Panc1 (cell line): ENCODE data around the gene FAM78A. TPM values are rescaled to one million over a fixed set of nuclear protein-coding genes. Genes with fewer than 3 reads are reported as not detected.

Source experiments
- ATAC-seq: fragments of 200-7000 bp; cut with Tn5 transposase; 2 replicates; pipeline ENCODE4 v1.9.1; 2020; ENCODE audit warnings: mild to moderate bottlenecking, moderate library complexity
- BruUV-seq: library from RNA; stranded (reverse); fragments of 400-500 nt; replicated peaks from 2 replicates; lab custom pipeline; 2021; lab: Mats Ljungman, UMichigan
- CTCF ChIA-PET: fragments of 300-600 bp; sonication (Branson Sonifier 250); formaldehyde crosslinking; loops from one replicate; lab custom pipeline; 2022; ENCODE audit warnings: antibody characterized with exemption; lab: Charles Lee
- POLR2A ChIA-PET: fragments of 300-600 bp; sonication (Branson Sonifier 250); formaldehyde crosslinking; loops from one replicate; lab custom pipeline; 2022; ENCODE audit warnings: antibody characterized with exemption; lab: Charles Lee
- DNase-seq: peaks from one replicate; pipeline ENCODE4 v3.0.0-alpha.2; 2010; ENCODE audit warnings: low read depth, low spot score
- H3K27ac ChIP-seq: 2 replicates; pipeline ENCODE4 v1.5.1; 2011; ENCODE audit warnings: mild to moderate bottlenecking, low read length, inconsistent platforms
- H3K27me3 ChIP-seq: fragments of 200-500 bp; sonication (Bioruptor generic); 2 replicates; pipeline ENCODE4 v1.6.0; 2014; ENCODE audit warnings: low read length, inconsistent platforms; ENCODE audit not compliant: control insufficient read depth, insufficient read depth
- H3K36me3 ChIP-seq: fragments of 200-500 bp; sonication (Bioruptor generic); 2 replicates; pipeline ENCODE4 v1.5.1; 2014; ENCODE audit warnings: inconsistent platforms, mild to moderate bottlenecking, low read length, moderate library complexity; ENCODE audit not compliant: control insufficient read depth, insufficient read depth
- H3K4me1 ChIP-seq: 2 replicates; pipeline ENCODE4 v1.5.1; 2011; ENCODE audit warnings: inconsistent platforms, mild to moderate bottlenecking, low read length, moderate library complexity; ENCODE audit not compliant: control insufficient read depth, insufficient read depth
- H3K4me3 ChIP-seq, 2 experiments: 2 replicates each; pipeline ENCODE4 v1.5.1; 2011 to 2012; ENCODE audit warnings: low read depth in 2 of 2, low read length in 2 of 2, mild to moderate bottlenecking in 2 of 2, inconsistent platforms in 1 of 2, moderate library complexity in 1 of 2
- H3K9me3 ChIP-seq: fragments of 200-500 bp; sonication (Bioruptor generic); 2 replicates; pipeline ENCODE4 v1.5.1; 2014; ENCODE audit warnings: low read depth, mild to moderate bottlenecking, inconsistent platforms, low read length, moderate library complexity; ENCODE audit not compliant: control insufficient read depth, insufficient read depth
- POLR2AphosphoS5 ChIP-seq: IDR thresholded peaks from 2 replicates; pipeline ENCODE4 v1.6.1; 2012; ENCODE audit warnings: mild to moderate bottlenecking, low read depth, low read length, moderate library complexity
- SIN3A ChIP-seq: IDR thresholded peaks from 2 replicates; pipeline ENCODE4 v1.6.1; 2012; ENCODE audit warnings: low read depth, mild to moderate bottlenecking, low read length, moderate library complexity, borderline replicate concordance; ENCODE audit not compliant: insufficient read depth
- TCF7L2 ChIP-seq: IDR thresholded peaks from 2 replicates; pipeline ENCODE4 v1.6.1; 2011; ENCODE audit warnings: mild to moderate bottlenecking, low read depth, low read length, inconsistent platforms
- in situ Hi-C: cut with HindIII; loops from 2 replicates; pipeline ENCODE4 v1.10.0; 2016; ENCODE audit warnings: low sequenced_read_pairs, low pct_unique_long_range_greater_than_20kb
- intact Hi-C: fragments of 100-400 bp; cut with micrococcal nuclease; formaldehyde crosslinking; loops from one replicate; pipeline ENCODE4 v1.10.0; 2022; ENCODE audit not compliant: unreplicated experiment
- total RNA-seq: library from RNA; stranded (reverse); gene quantifications from one replicate; pipeline ENCODE4 v1.2.1, GENCODE V29; 2021; ENCODE audit not compliant: unreplicated experiment
- TF ChIP-seq, protein P1 (sequence below), 2 experiments: IDR thresholded peaks; 2 replicates each; pipeline ENCODE4 v1.6.1; 2011 to 2012; ENCODE audit warnings: low read depth in 2 of 2, control low read depth in 1 of 2, low read length in 1 of 2, mild to moderate bottlenecking in 1 of 2, moderate library complexity in 1 of 2; ENCODE audit not compliant: insufficient read depth in 1 of 2
- TF ChIP-seq, protein P2 (sequence below): fragments of 450-650 bp; IDR thresholded peaks from 2 replicates; pipeline ENCODE4 v1.5.1; 2017; ENCODE audit warnings: mild to moderate bottlenecking

The FAM78A gene
- total RNA-seq, 1 experiment from 2014 or later: 0.59 TPM

DNA sequence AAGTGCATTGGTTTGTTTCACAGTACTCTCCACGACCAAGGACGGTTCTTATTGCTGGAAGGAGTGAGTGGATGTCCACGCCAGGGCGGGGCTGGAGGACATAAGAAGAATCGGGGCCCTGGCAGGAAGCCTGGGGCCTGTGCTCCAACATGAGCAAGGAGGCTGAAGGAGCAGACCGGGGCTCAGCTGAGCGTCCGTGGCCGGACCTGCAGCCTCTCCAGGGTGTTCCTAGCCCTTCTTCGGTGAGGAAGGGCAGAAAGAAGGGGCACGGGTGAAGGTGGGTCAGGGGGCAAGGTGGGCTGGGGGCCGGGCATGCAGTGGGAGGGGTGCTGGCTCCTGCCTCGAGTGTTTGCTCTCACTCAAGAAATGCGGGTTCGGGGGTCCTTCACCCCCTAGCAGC is 18.1 kb downstream of the FAM78A start:
- Histone ChIP-seq H3K4me3 (no peak overlapping the region), H3K9me3 (no peaks in the 10 kb centered on the region), H3K27me3 (no peaks in the 10 kb centered on the region), H3K36me3 (no peaks in the 10 kb centered on the region), H3K27ac (no peak overlapping the region), H3K4me1 (no peaks in the 10 kb centered on the region)
- POLR2A ChIA-PET: no interaction called here
- ATAC-seq (no peak), DNase-seq (no peak)
- TF ChIP-seq TCF7L2 (no peak), SIN3A (no peak), POLR2AphosphoS5 (no peak)
- TF ChIP-seq, protein P1, sequence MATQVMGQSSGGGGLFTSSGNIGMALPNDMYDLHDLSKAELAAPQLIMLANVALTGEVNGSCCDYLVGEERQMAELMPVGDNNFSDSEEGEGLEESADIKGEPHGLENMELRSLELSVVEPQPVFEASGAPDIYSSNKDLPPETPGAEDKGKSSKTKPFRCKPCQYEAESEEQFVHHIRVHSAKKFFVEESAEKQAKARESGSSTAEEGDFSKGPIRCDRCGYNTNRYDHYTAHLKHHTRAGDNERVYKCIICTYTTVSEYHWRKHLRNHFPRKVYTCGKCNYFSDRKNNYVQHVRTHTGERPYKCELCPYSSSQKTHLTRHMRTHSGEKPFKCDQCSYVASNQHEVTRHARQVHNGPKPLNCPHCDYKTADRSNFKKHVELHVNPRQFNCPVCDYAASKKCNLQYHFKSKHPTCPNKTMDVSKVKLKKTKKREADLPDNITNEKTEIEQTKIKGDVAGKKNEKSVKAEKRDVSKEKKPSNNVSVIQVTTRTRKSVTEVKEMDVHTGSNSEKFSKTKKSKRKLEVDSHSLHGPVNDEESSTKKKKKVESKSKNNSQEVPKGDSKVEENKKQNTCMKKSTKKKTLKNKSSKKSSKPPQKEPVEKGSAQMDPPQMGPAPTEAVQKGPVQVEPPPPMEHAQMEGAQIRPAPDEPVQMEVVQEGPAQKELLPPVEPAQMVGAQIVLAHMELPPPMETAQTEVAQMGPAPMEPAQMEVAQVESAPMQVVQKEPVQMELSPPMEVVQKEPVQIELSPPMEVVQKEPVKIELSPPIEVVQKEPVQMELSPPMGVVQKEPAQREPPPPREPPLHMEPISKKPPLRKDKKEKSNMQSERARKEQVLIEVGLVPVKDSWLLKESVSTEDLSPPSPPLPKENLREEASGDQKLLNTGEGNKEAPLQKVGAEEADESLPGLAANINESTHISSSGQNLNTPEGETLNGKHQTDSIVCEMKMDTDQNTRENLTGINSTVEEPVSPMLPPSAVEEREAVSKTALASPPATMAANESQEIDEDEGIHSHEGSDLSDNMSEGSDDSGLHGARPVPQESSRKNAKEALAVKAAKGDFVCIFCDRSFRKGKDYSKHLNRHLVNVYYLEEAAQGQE (IDR thresholded peaks at IDR 0.05; ENCODE audit: insufficient read depth in 1 of 2, low read depth in 2 of 2, low read length in 1 of 2): no peak
- TF ChIP-seq, protein P2, sequence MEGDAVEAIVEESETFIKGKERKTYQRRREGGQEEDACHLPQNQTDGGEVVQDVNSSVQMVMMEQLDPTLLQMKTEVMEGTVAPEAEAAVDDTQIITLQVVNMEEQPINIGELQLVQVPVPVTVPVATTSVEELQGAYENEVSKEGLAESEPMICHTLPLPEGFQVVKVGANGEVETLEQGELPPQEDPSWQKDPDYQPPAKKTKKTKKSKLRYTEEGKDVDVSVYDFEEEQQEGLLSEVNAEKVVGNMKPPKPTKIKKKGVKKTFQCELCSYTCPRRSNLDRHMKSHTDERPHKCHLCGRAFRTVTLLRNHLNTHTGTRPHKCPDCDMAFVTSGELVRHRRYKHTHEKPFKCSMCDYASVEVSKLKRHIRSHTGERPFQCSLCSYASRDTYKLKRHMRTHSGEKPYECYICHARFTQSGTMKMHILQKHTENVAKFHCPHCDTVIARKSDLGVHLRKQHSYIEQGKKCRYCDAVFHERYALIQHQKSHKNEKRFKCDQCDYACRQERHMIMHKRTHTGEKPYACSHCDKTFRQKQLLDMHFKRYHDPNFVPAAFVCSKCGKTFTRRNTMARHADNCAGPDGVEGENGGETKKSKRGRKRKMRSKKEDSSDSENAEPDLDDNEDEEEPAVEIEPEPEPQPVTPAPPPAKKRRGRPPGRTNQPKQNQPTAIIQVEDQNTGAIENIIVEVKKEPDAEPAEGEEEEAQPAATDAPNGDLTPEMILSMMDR: no peak
- BruUV-seq: no TSS peak
- intact Hi-C loops (no loop called here), in situ Hi-C loops (no loop called here)
- CTCF ChIA-PET: interaction anchor here (0.9 kb wide), 1 partner anchor 221 kb away, joined by 3 read pairs; no protein-coding TSS in a partner anchor

DNA sequence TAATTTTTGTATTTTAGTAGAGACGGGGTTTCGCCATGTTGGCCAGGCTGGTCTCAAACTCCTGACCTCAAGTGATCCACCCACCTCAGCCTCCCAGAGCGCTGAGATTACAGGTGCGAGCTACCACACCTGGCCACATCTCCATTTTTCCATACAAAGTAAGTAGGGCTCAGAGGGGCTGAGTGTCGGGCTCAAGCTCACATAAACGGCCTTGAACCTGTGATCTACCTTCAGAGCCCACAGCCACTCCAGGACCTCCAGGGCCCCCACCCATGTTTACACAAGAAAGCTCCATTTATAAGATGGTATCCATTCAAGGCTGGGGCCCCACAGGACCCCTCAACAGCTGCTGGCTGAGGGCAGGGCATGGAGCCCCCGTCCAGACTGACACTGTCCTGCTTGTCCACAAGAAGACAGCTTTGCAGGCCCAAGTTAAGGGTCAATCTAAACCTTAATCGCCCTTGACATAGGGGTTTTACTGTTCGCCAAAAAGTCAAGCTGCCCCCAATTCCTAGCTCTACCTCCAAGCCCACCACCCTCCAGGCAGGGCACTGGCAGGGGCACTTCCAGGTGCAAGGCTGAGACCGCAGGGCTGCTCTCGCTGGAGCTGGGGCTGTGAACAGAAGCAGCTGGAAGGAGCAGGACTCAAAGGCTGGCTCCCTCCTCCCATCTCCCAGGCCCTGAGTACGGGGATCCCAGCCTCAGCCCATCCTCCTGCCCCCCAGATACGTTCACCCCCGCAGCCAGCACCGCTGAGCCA is 18.9 kb downstream of the FAM78A start:
- BruUV-seq: no TSS peak
- no peak overlapping the region for H3K4me3 ChIP-seq
- CTCF ChIA-PET: interaction anchor here (0.9 kb wide), 1 partner anchor 220 kb away, joined by 3 read pairs; no protein-coding TSS in a partner anchor
- H3K36me3 ChIP-seq: no peaks in the 10 kb centered on the region
- no peaks in the 10 kb centered on the region for H3K4me1 ChIP-seq
- POLR2A ChIA-PET: no interaction called here
- H3K9me3 ChIP-seq: no peaks in the 10 kb centered on the region
- H3K27ac ChIP-seq: no peak overlapping the region
- TF ChIP-seq, protein P2: no peak
- TF ChIP-seq TCF7L2: no peak
- TF ChIP-seq, protein P1 (IDR thresholded peaks at IDR 0.05; ENCODE audit: insufficient read depth in 1 of 2, low read depth in 2 of 2, low read length in 1 of 2): no peak
- no peak for TF ChIP-seq SIN3A
- no peak for TF ChIP-seq POLR2AphosphoS5
- no peaks in the 10 kb centered on the region for H3K27me3 ChIP-seq
- ATAC-seq: no peak
- intact Hi-C loops (no loop called here), in situ Hi-C loops (no loop called here)
- DNase-seq: no peak
